ENCODE data around the gene MLLT1.

Gene MLLT1

GRCh38 chr19:6219147-6219525 is 60.6 kb downstream of the MLLT1 start:
- no peaks in the 10 kb centered on the region for H3K9me2 ChIP-seq (replicated peaks; ENCODE audit: low read depth, low read length)
- H3F3A ChIP-seq (ENCODE audit: low read depth): no peaks in the 10 kb centered on the region
- H3K4me2 ChIP-seq (ENCODE audit: low read depth, low read length, poor library complexity, severe bottlenecking): no peak overlapping the region
- no peak overlapping the region for H3K4me3 ChIP-seq (ENCODE audit: low read length, poor library complexity, severe bottlenecking)
- no peak for TF ChIP-seq EZH2phosphoT487 (IDR thresholded peaks at IDR 0.05; ENCODE audit: borderline replicate concordance)
- TF ChIP-seq CTCF (conservative IDR thresholded peaks at IDR 0.05; ENCODE audit: low read length): no peak
- H3K36me3 ChIP-seq (ENCODE audit: insufficient read depth, low read length): peaks cover 27% of the 10 kb centered on the region; the same call in 1 of the 2 replicates
- no peak overlapping the region for H3K9ac ChIP-seq (ENCODE audit: low read depth, low read length, poor library complexity, severe bottlenecking)
- H3K4me1 ChIP-seq (ENCODE audit: insufficient read depth, low read length, poor library complexity, severe bottlenecking): no peaks in the 10 kb centered on the region
- H3K9me3 ChIP-seq (ENCODE audit: insufficient read depth, low read depth, low read length): no peaks in the 10 kb centered on the region
- no peaks in the 10 kb centered on the region for H3K27me3 ChIP-seq (ENCODE audit: insufficient read depth, low read length, poor library complexity, severe bottlenecking)
- no peaks in the 10 kb centered on the region; the same call in 1 of the 2 replicates for H3K79me2 ChIP-seq (ENCODE audit: insufficient read depth, low read length)
- peaks cover 6% of the 10 kb centered on the region for H4K20me1 ChIP-seq (ENCODE audit: insufficient read depth, low read length, poor library complexity, severe bottlenecking)
- H2AFZ ChIP-seq (ENCODE audit: low read length): no peak overlapping the region

- H3K9me2 ChIP-seq (replicated peaks; ENCODE audit: low read depth, low read length): no peaks in the 10 kb centered on the region
- no peak overlapping the region for H3K4me2 ChIP-seq (ENCODE audit: low read depth, low read length, poor library complexity, severe bottlenecking)
- no peak overlapping the region for H2AFZ ChIP-seq (ENCODE audit: low read length)
- no peaks in the 10 kb centered on the region for H3K27me3 ChIP-seq (ENCODE audit: insufficient read depth, low read length, poor library complexity, severe bottlenecking)
- H3K36me3 ChIP-seq (ENCODE audit: insufficient read depth, low read length): peaks cover 24% of the 10 kb centered on the region; the same call in 1 of the 2 replicates
- H3K4me1 ChIP-seq (ENCODE audit: insufficient read depth, low read length, poor library complexity, severe bottlenecking): no peaks in the 10 kb centered on the region
- peak; percentile 82 for TF ChIP-seq CTCF (conservative IDR thresholded peaks at IDR 0.05; ENCODE audit: low read length)
- no peak for TF ChIP-seq EZH2phosphoT487 (IDR thresholded peaks at IDR 0.05; ENCODE audit: borderline replicate concordance)
- peaks cover 3% of the 10 kb centered on the region for H4K20me1 ChIP-seq (ENCODE audit: insufficient read depth, low read length, poor library complexity, severe bottlenecking)
- no peaks in the 10 kb centered on the region for H3K79me2 ChIP-seq (ENCODE audit: insufficient read depth, low read length)
- H3K9ac ChIP-seq (ENCODE audit: low read depth, low read length, poor library complexity, severe bottlenecking): no peak overlapping the region
- H3K9me3 ChIP-seq (ENCODE audit: insufficient read depth, low read depth, low read length): no peaks in the 10 kb centered on the region
- H3F3A ChIP-seq (ENCODE audit: low read depth): no peaks in the 10 kb centered on the region
- no peak overlapping the region for H3K4me3 ChIP-seq (ENCODE audit: low read length, poor library complexity, severe bottlenecking)
Observed at GRCh38 chr19:6218491-6219146, 61.2 kb downstream of the MLLT1 start.

- Histone ChIP-seq H3K36me3 (ENCODE audit: insufficient read depth, low read length) (peaks cover 24% of the 10 kb centered on the region; the same call in 1 of the 2 replicates), H3K4me2 (ENCODE audit: low read depth, low read length, poor library complexity, severe bottlenecking) (no peak overlapping the region), H3K9me2 (replicated peaks; ENCODE audit: low read depth, low read length) (no peaks in the 10 kb centered on the region), H3K4me3 (ENCODE audit: low read length, poor library complexity, severe bottlenecking) (no peak overlapping the region), H2AFZ (ENCODE audit: low read length) (no peak overlapping the region), H3K9me3 (ENCODE audit: insufficient read depth, low read depth, low read length) (no peaks in the 10 kb centered on the region), H3K4me1 (ENCODE audit: insufficient read depth, low read length, poor library complexity, severe bottlenecking) (no peaks in the 10 kb centered on the region), H4K20me1 (ENCODE audit: insufficient read depth, low read length, poor library complexity, severe bottlenecking) (peaks cover 3% of the 10 kb centered on the region), H3K79me2 (ENCODE audit: insufficient read depth, low read length) (no peaks in the 10 kb centered on the region), H3K9ac (ENCODE audit: low read depth, low read length, poor library complexity, severe bottlenecking) (no peak overlapping the region), H3F3A (ENCODE audit: low read depth) (no peaks in the 10 kb centered on the region), H3K27me3 (ENCODE audit: insufficient read depth, low read length, poor library complexity, severe bottlenecking) (no peaks in the 10 kb centered on the region)
- TF ChIP-seq EZH2phosphoT487 (IDR thresholded peaks at IDR 0.05; ENCODE audit: borderline replicate concordance) (no peak), CTCF (conservative IDR thresholded peaks at IDR 0.05; ENCODE audit: low read length) (no peak)
Observed at GRCh38 chr19:6217752-6218334, 61.9 kb downstream of the MLLT1 start.

Data from Loucy (cell line).